ENCODE measurements around the gene HTR3A.

DNA sequence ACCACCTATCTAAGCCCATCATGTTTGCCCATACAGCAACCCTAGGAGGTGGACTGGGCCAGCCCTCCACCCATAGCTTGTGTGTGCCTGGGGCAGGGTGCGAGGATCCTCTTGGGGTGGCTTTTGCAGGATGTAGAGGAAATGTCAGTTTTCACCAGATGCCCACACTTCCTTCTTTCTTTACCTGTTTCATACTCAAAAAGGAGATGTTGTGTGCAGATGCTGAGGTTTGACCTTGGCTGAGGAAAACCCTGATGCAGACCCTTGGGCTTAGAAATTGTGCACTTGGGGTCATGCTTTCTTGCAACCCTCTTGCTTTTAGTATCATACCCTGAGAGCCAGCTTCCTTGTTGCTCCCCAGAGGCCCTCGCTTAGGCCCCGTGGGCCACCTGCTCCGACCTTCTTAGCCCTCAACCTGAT, 2.2 kb downstream of the HTR3A start:
- TF ChIP-seq POLR2A (IDR thresholded peaks at IDR 0.05; ENCODE audit: low read depth) (no peak), POLR2AphosphoS5 (IDR thresholded peaks at IDR 0.05) (no peak)
- TF ChIP-seq, protein P1, sequence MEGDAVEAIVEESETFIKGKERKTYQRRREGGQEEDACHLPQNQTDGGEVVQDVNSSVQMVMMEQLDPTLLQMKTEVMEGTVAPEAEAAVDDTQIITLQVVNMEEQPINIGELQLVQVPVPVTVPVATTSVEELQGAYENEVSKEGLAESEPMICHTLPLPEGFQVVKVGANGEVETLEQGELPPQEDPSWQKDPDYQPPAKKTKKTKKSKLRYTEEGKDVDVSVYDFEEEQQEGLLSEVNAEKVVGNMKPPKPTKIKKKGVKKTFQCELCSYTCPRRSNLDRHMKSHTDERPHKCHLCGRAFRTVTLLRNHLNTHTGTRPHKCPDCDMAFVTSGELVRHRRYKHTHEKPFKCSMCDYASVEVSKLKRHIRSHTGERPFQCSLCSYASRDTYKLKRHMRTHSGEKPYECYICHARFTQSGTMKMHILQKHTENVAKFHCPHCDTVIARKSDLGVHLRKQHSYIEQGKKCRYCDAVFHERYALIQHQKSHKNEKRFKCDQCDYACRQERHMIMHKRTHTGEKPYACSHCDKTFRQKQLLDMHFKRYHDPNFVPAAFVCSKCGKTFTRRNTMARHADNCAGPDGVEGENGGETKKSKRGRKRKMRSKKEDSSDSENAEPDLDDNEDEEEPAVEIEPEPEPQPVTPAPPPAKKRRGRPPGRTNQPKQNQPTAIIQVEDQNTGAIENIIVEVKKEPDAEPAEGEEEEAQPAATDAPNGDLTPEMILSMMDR (IDR thresholded peaks at IDR 0.05), result no peak

Measured in esophagus muscularis mucosa (tissue), 3 donors.